A549 (cell line): ENCODE measurements around the gene EWSR1. TPM values are rescaled to one million over a fixed set of nuclear protein-coding genes. Genes with fewer than 3 reads are reported as not detected.

Experiments
- ATAC-seq, 2 experiments: fragments of 200-7000 bp in 1 of 2; fragments of >200 bp in 1 of 2; cut with Nextera tagmentation in 1 of 2; cut with Tn5 transposase in 1 of 2; 3 replicates each; pipeline versions ENCODE4 v1.8.0 to v1.9.1; 2018 to 2020; ENCODE audit warnings: mild to moderate bottlenecking in 1 of 2, moderate library complexity in 1 of 2
- CTCF ChIA-PET: fragments of 300-600 bp; sonication (Branson Sonifier 250); formaldehyde crosslinking; extraction: SDS; loops from one replicate; lab custom pipeline; 2021; ENCODE audit warnings: antibody characterized with exemption, inconsistent platforms; lab: Yijun Ruan, JAX
- POLR2A ChIA-PET: fragments of 350-600 bp; formaldehyde crosslinking; extraction: SDS; loops from one replicate; lab custom pipeline; 2021; ENCODE audit warnings: antibody characterized with exemption, inconsistent platforms; lab: Yijun Ruan, JAX
- DNase-seq, 2 experiments: peaks; one replicate each; pipeline versions ENCODE4 v3.0.0 to v3.0.0-alpha.2; 2011 to 2016; ENCODE audit warnings: low read depth in 1 of 2, low spot score in 1 of 2
- FAIRE-seq: peaks from 2 replicates; lab custom pipeline; 2011; peaks lifted over from hg19 to GRCh38; lab: Jason Lieb, UNC
- H3K27ac ChIP-seq, 2 experiments: fragments of >200 bp; sonication (Bioruptor Twin); formaldehyde crosslinking; 3 replicates each; pipeline ENCODE4 v1.5.1; 2016 to 2017
- H3K4me1 ChIP-seq: fragments of >200 bp; sonication (Bioruptor Twin); formaldehyde crosslinking; 3 replicates; pipeline ENCODE4 v1.6.1; 2016
- H3K4me2 ChIP-seq: fragments of >200 bp; sonication (Bioruptor Twin); formaldehyde crosslinking; 3 replicates; pipeline ENCODE4 v1.6.1; 2016
- H3K4me3 ChIP-seq: fragments of >200 bp; sonication (Bioruptor Twin); formaldehyde crosslinking; 3 replicates; pipeline ENCODE4 v1.5.1; 2016
- H3K9me3 ChIP-seq: fragments of >200 bp; sonication (Bioruptor Twin); formaldehyde crosslinking; 3 replicates; pipeline ENCODE4 v1.6.1; 2016
- CTCF ChIP-seq: fragments of >200 bp; sonication (Bioruptor Twin); formaldehyde crosslinking; IDR thresholded peaks from 3 replicates; pipeline ENCODE4 v1.5.1; 2016
- EHMT2 ChIP-seq: fragments of 200-600 bp; sonication (generic); IDR thresholded peaks from 2 replicates; pipeline ENCODE4 v1.6.1; 2016; ENCODE audit warnings: antibody characterized with exemption, low read depth, mild to moderate bottlenecking, moderate library complexity
- HES2 ChIP-seq: fragments of >200 bp; sonication (Bioruptor Twin); formaldehyde crosslinking; IDR thresholded peaks from 2 replicates; pipeline ENCODE4 v1.6.1; 2016
- HMGXB4 ChIP-seq: fragments of 250-450 bp; sonication (Bioruptor Pico); IDR thresholded peaks from 2 replicates; pipeline ENCODE4 v1.5.0; 2021; ENCODE audit warnings: mild to moderate bottlenecking, moderate library complexity, borderline replicate concordance
- KDM1A ChIP-seq: fragments of 200-600 bp; sonication (generic); IDR thresholded peaks from 2 replicates; pipeline ENCODE4 v1.6.1; 2016; ENCODE audit warnings: low read depth, mild to moderate bottlenecking
- NPAS2 ChIP-seq: fragments of 250-450 bp; sonication (Bioruptor Pico); IDR thresholded peaks from 2 replicates; pipeline ENCODE4 v1.8.0; 2022; ENCODE audit warnings: mild to moderate bottlenecking, moderate library complexity, borderline replicate concordance
- PHF8 ChIP-seq: fragments of 200-600 bp; sonication (generic); IDR thresholded peaks from 2 replicates; pipeline ENCODE4 v1.6.1; 2016; ENCODE audit warnings: low read depth, mild to moderate bottlenecking, antibody characterized with exemption, moderate library complexity, borderline replicate concordance
- SMC3 ChIP-seq: fragments of >200 bp; sonication (Bioruptor Twin); formaldehyde crosslinking; IDR thresholded peaks from 3 replicates; pipeline ENCODE4 v1.6.1; 2018; ENCODE audit warnings: inconsistent platforms
- USF2 ChIP-seq: fragments of 450-650 bp; IDR thresholded peaks from 2 replicates; pipeline ENCODE4 v1.6.1; 2014; ENCODE audit warnings: antibody characterized with exemption
- ZC3H11A ChIP-seq: fragments of 450-650 bp; IDR thresholded peaks from 2 replicates; pipeline ENCODE4 v1.6.1; 2014; ENCODE audit warnings: antibody characterized with exemption, mild to moderate bottlenecking
- WGBS: methylation state at CpG from one replicate; pipeline ENCODE4 v1.1.6; 2017; ENCODE audit errors: missing lambda C conversion rate; 5-methylcytosine and 5-hydroxymethylcytosine counted together
- polyA plus RNA-seq, 4 experiments: library from polyadenylated mRNA; depleted of rRNA in 3 of 4; stranded (reverse); fragments of >200 nt; fragmentation: RNase III in 1 of 4; extraction: RNeasy Plus Mini Kit Qiagen cat#74134 plus additional on column Dnase treatment in 1 of 4; gene quantifications; 2 replicates in 3 of 4; 3 replicates in 1 of 4; pipeline ENCODE4 v1.2.3, GENCODE V29; 2011 to 2017

Gene EWSR1
- polyA plus RNA-seq, 2 of the 4 experiments (the other 2 are of a cell fraction) = 146 to 281 TPM

- POLR2A ChIA-PET = no interaction called here
- DNase-seq (no peak), ATAC-seq (no peak), FAIRE-seq (no peak)
- Histone ChIP-seq H3K27ac (peak overlapping the region in 1 of 2 experiments; percentile 69; a peak in 3 of 6 replicates), H3K4me2 (peak overlapping the region; percentile 82), H3K4me3 (no peak overlapping the region), H3K9me3 (no peaks in the 10 kb centered on the region), H3K4me1 (peaks cover 46% of the 10 kb centered on the region)
- WGBS = 88% methylated on average over 13 of the region's 50 CpGs
- CTCF ChIA-PET = interaction anchor here (1.4 to 2.9 kb wide), 3 partner anchors 9 to 48 kb away, joined by 4 to 13 read pairs (median 11); no protein-coding TSS in a partner anchor
- TF ChIP-seq ZC3H11A = no peak
- TF ChIP-seq SMC3 = no peak
- TF ChIP-seq USF2 = no peak
These were observed 43.6 kb downstream of the EWSR1 start for GRCh38 chr22:29311464-29312217.

GRCh38 chr22:29312218-29313125 lies 44.4 kb downstream of the EWSR1 start:
- Histone ChIP-seq H3K4me1 (peaks cover 46% of the 10 kb centered on the region), H3K4me3 (no peak overlapping the region), H3K9me3 (no peaks in the 10 kb centered on the region), H3K4me2 (no peak overlapping the region), H3K27ac (no peak overlapping the region)
- 94% methylated on average over 22 of the region's 25 CpGs for WGBS
- FAIRE-seq = no peak
- no peak for DNase-seq
- TF ChIP-seq HES2 (no peak), EHMT2 (no peak), HMGXB4 (CRISPR knock-in tag) (no peak)
- POLR2A ChIA-PET = no interaction called here
- CTCF ChIA-PET = interaction anchor here (0.6 to 2.9 kb wide), 8 partner anchors 8 to 47 kb away, joined by 3 to 13 read pairs (median 4); no protein-coding TSS in a partner anchor
- ATAC-seq = no peak

GRCh38 chr22:29313126-29313575 lies 45.1 kb downstream of the EWSR1 start:
- H3K9me3 ChIP-seq = no peaks in the 10 kb centered on the region
- ATAC-seq (peak in 1 of 2 experiments; percentile 8; a peak in 3 of 6 replicates), DNase-seq (peak in 1 of 2 experiments; percentile 70), FAIRE-seq (no peak)
- H3K4me2 ChIP-seq = no peak overlapping the region
- 67% methylated on average over 25 of the region's 44 CpGs for WGBS
- TF ChIP-seq KDM1A (no peak), CTCF (peak; percentile 28; the same call in 2 of the 3 replicates), NPAS2 (no peak), USF2 (peak; percentile 31; the same call in 1 of the 2 replicates), PHF8 (no peak)
- POLR2A ChIA-PET = no interaction called here
- CTCF ChIA-PET = interaction anchor here (0.6 to 2.9 kb wide), 11 partner anchors 8 to 46 kb away, joined by 3 to 13 read pairs (median 4); no protein-coding TSS in a partner anchor
- no peak overlapping the region for H3K27ac ChIP-seq
- H3K4me1 ChIP-seq = peaks cover 40% of the 10 kb centered on the region
- H3K4me3 ChIP-seq = no peak overlapping the region
